CD4-positive, alpha-beta T cell (primary cell): ENCODE measurements around the gene EGFR. TPM values are rescaled to one million over a fixed set of nuclear protein-coding genes. Genes with fewer than 3 reads are reported as not detected.

Source experiments
- ATAC-seq: fragments of 200-7000 bp; cut with Tn5 transposase; one replicate; pipeline ENCODE4 v1.10.0; 2022; ENCODE audit warnings: mild to moderate bottlenecking; ENCODE audit not compliant: poor library complexity
- CTCF ChIA-PET: fragments of 350-600 bp; sonication (Branson Sonifier 250); formaldehyde crosslinking; loops from one replicate; lab custom pipeline; 2021; ENCODE audit warnings: antibody characterized with exemption, inconsistent platforms; lab: Charles Lee
- POLR2A ChIA-PET: fragments of 350-600 bp; sonication (Branson Sonifier 250); formaldehyde crosslinking; loops from one replicate; lab custom pipeline; 2021; ENCODE audit warnings: antibody characterized with exemption, inconsistent platforms; lab: Charles Lee
- DNase-seq, 14 experiments: peaks; one replicate each; pipeline ENCODE4 v3.0.0-alpha.2; 2013 to 2020; ENCODE audit warnings: mixed read lengths in 2 of 14
- H3K27ac ChIP-seq, 2 donors: one replicate each; pipeline versions ENCODE4 v1.5.1 to v1.7.0; 2013; ENCODE audit warnings: low read length in 2 of 2, low read depth in 1 of 2, mild to moderate bottlenecking in 1 of 2
- H3K27me3 ChIP-seq, 2 experiments: 1 replicate in 1 of 2; 2 replicates in 1 of 2; pipeline versions ENCODE4 v1.6.1 to v1.7.0; 2013; ENCODE audit warnings: low read length in 2 of 2, control low read depth in 1 of 2, mild to moderate bottlenecking in 1 of 2, moderate library complexity in 1 of 2; ENCODE audit not compliant: insufficient read depth in 2 of 2, control insufficient read depth in 1 of 2
- H3K36me3 ChIP-seq: one replicate; pipeline ENCODE4 v1.6.1; 2013; ENCODE audit warnings: low read length, control low read depth; ENCODE audit not compliant: insufficient read depth
- H3K4me1 ChIP-seq: one replicate; pipeline ENCODE4 v1.6.1; 2013; ENCODE audit warnings: low read length, control low read depth; ENCODE audit not compliant: insufficient read depth
- H3K4me3 ChIP-seq: one replicate; pipeline ENCODE4 v1.5.1; 2013; ENCODE audit warnings: mild to moderate bottlenecking, low read length, moderate library complexity
- H3K9me3 ChIP-seq, 2 experiments: 1 replicate in 1 of 2; 2 replicates in 1 of 2; pipeline versions ENCODE4 v1.6.1 to v1.7.0; 2013; ENCODE audit warnings: low read length in 2 of 2, mild to moderate bottlenecking in 2 of 2, control low read depth in 1 of 2, moderate library complexity in 1 of 2; ENCODE audit not compliant: control insufficient read depth in 1 of 2, insufficient read depth in 1 of 2
- H3K27ac Mint-ChIP-seq: one replicate; pipeline ENCODE4 v1.8.0; 2020; ENCODE audit warnings: mixed read lengths
- H3K27me3 Mint-ChIP-seq: one replicate; pipeline ENCODE4 v1.8.0; 2021; ENCODE audit warnings: mixed read lengths
- H3K36me3 Mint-ChIP-seq: one replicate; pipeline ENCODE4 v1.8.0; 2021; ENCODE audit warnings: low read depth, mixed read lengths
- H3K4me1 Mint-ChIP-seq: one replicate; pipeline ENCODE4 v1.8.0; 2021; ENCODE audit warnings: low read depth, mixed read lengths
- H3K4me3 Mint-ChIP-seq: one replicate; pipeline ENCODE4 v1.8.0; 2020; ENCODE audit warnings: mild to moderate bottlenecking, mixed read lengths
- H3K9me3 Mint-ChIP-seq: one replicate; pipeline ENCODE4 v1.8.0; 2020; ENCODE audit warnings: mixed read lengths
- CTCF ChIP-seq: fragments of 200-600 bp; IDR thresholded peaks from one replicate; pipeline ENCODE4 v1.8.0; 2022; ENCODE audit warnings: antibody characterized with exemption, mild to moderate bottlenecking
- intact Hi-C, 2 experiments: fragments of 100-400 bp; cut with DNase I in 1 of 2; cut with micrococcal nuclease in 1 of 2; formaldehyde crosslinking; loops; one replicate each; pipeline versions ENCODE4 v1.15.1 to v1.9.0; 2023 to 2025; cut with DNase I, micrococcal nuclease
- total RNA-seq, 174 experiments: library from RNA in 2 of 174; stranded (reverse) in 2 of 174; gene quantifications; one replicate each; pipeline ENCODE4 v1.2.3 and lab custom pipeline; 2021 to 2026

Gene EGFR
- total RNA-seq, 2 experiments from 2014 or later, result not detected

- no peak for TF ChIP-seq CTCF
- H3K4me1 Mint-ChIP-seq, result no peaks in the 10 kb centered on the region
- no peaks in the 10 kb centered on the region for H3K9me3 ChIP-seq
- H3K27me3 Mint-ChIP-seq, result peaks cover 14% of the 10 kb centered on the region
- no peak for DNase-seq
- H3K36me3 Mint-ChIP-seq, result no peaks in the 10 kb centered on the region
- no peak overlapping the region for H3K4me3 ChIP-seq
- H3K4me1 ChIP-seq, result no peaks in the 10 kb centered on the region
- ChIA-PET CTCF (no interaction called here), POLR2A (no interaction called here)
- H3K27ac Mint-ChIP-seq, result no peak overlapping the region
- no peak overlapping the region for H3K4me3 Mint-ChIP-seq
- H3K9me3 Mint-ChIP-seq, result no peaks in the 10 kb centered on the region
- H3K27me3 ChIP-seq, result no peaks in the 10 kb centered on the region
- no peak overlapping the region for H3K27ac ChIP-seq
- no peak for ATAC-seq
- intact Hi-C loops, result no loop called here
- H3K36me3 ChIP-seq, result no peaks in the 10 kb centered on the region
Observed at GRCh38 chr7:55180963-55181542, 162.2 kb downstream of the EGFR start.

- ChIA-PET POLR2A (no interaction called here), CTCF (no interaction called here)
- no peaks in the 10 kb centered on the region for H3K9me3 Mint-ChIP-seq
- H3K4me3 Mint-ChIP-seq, result no peak overlapping the region
- Histone ChIP-seq H3K4me1 (no peaks in the 10 kb centered on the region), H3K4me3 (no peak overlapping the region), H3K36me3 (no peaks in the 10 kb centered on the region), H3K27ac (no peak overlapping the region), H3K9me3 (no peaks in the 10 kb centered on the region), H3K27me3 (no peaks in the 10 kb centered on the region)
- H3K4me1 Mint-ChIP-seq, result no peaks in the 10 kb centered on the region
- intact Hi-C loops, result no loop called here
- DNase-seq, result no peak
- no peak for TF ChIP-seq CTCF
- no peaks in the 10 kb centered on the region for H3K36me3 Mint-ChIP-seq
- ATAC-seq, result no peak
- peaks cover 18% of the 10 kb centered on the region for H3K27me3 Mint-ChIP-seq
- no peak overlapping the region for H3K27ac Mint-ChIP-seq
Observed at GRCh38 chr7:55181762-55182161, 162.9 kb downstream of the EGFR start.

- Mint-ChIP-seq H3K27me3 (peaks cover 20% of the 10 kb centered on the region), H3K9me3 (no peaks in the 10 kb centered on the region), H3K27ac (no peak overlapping the region), H3K4me1 (no peaks in the 10 kb centered on the region), H3K4me3 (no peak overlapping the region), H3K36me3 (no peaks in the 10 kb centered on the region)
- H3K4me3 ChIP-seq, result no peak overlapping the region
- ATAC-seq, result no peak
- no peak for TF ChIP-seq CTCF
- H3K27ac ChIP-seq, result no peak overlapping the region
- no peaks in the 10 kb centered on the region for H3K36me3 ChIP-seq
- peaks cover 0 to 7% of the 10 kb centered on the region in 2 experiments for H3K9me3 ChIP-seq
- CTCF ChIA-PET, result interaction anchor here (0.6 kb wide), 1 partner anchor 1585 kb away, joined by 3 read pairs; no protein-coding TSS in a partner anchor
- no peak for DNase-seq
- intact Hi-C loops, result no loop called here
- no peaks in the 10 kb centered on the region for H3K4me1 ChIP-seq
- POLR2A ChIA-PET, result no interaction called here
- peaks cover 0 to 8% of the 10 kb centered on the region in 2 experiments for H3K27me3 ChIP-seq
Observed at GRCh38 chr7:55183897-55184296, 165.1 kb downstream of the EGFR start.
